OCI-LY1 (cell line): ENCODE data around the gene MARK4.
"Not testable (repeated sequence)": the region's sequence is repeated elsewhere in the genome, so short reads cannot be mapped to it uniquely, and the experiment has no call there.

Source experiments
- EZH2 ChIP-seq: fragments of 200-600 bp; sonication (generic), shearing (Covaris generic); IDR thresholded peaks from 2 replicates; pipeline ENCODE4 v1.8.0; 2017; ENCODE audit warnings: borderline replicate concordance, mixed run types, mild to moderate bottlenecking, antibody characterized with exemption, low read length, moderate library complexity, mixed read lengths
- TF ChIP-seq, protein P1 (sequence below): fragments of 200-600 bp; sonication (generic), shearing (Covaris generic); IDR thresholded peaks from 2 replicates; pipeline ENCODE4 v1.5.1; 2017; ENCODE audit warnings: mild to moderate bottlenecking, antibody characterized with exemption, low read length, moderate library complexity, mixed read lengths

DNA sequence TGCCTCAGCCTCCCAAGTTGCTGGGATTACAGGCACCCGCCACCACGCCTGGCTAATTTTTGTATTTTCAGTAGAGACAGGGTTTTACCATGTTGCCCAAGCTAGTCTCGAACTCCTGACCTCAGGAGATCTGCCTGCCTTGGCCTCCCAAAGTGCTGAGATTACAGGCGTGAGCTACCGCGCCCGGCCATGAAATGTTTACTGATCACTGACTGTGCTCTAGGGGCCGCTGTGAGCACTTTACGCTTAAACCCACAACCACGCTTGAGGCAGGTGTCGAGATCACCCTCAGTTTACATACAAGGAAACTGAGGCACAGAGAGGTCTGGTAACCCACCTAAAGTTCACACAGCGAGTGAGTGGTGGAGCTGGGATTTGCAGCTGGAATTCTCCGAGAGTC, 18.9 kb downstream of the MARK4 start:
- TF ChIP-seq, protein P1, sequence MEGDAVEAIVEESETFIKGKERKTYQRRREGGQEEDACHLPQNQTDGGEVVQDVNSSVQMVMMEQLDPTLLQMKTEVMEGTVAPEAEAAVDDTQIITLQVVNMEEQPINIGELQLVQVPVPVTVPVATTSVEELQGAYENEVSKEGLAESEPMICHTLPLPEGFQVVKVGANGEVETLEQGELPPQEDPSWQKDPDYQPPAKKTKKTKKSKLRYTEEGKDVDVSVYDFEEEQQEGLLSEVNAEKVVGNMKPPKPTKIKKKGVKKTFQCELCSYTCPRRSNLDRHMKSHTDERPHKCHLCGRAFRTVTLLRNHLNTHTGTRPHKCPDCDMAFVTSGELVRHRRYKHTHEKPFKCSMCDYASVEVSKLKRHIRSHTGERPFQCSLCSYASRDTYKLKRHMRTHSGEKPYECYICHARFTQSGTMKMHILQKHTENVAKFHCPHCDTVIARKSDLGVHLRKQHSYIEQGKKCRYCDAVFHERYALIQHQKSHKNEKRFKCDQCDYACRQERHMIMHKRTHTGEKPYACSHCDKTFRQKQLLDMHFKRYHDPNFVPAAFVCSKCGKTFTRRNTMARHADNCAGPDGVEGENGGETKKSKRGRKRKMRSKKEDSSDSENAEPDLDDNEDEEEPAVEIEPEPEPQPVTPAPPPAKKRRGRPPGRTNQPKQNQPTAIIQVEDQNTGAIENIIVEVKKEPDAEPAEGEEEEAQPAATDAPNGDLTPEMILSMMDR: peak; percentile 36
- TF ChIP-seq EZH2: not testable (repeated sequence)
